ENCODE data around the gene GPR107. TPM values are rescaled to one million over a fixed set of nuclear protein-coding genes. Genes with fewer than 3 reads are reported as not detected.
"Not testable (repeated sequence)": the region's sequence is repeated elsewhere in the genome, so short reads cannot be mapped to it uniquely, and the experiment has no call there.

Gene GPR107
- total RNA-seq, 2 experiments from 2014 or later: 10.4 to 24.3 TPM

DNA sequence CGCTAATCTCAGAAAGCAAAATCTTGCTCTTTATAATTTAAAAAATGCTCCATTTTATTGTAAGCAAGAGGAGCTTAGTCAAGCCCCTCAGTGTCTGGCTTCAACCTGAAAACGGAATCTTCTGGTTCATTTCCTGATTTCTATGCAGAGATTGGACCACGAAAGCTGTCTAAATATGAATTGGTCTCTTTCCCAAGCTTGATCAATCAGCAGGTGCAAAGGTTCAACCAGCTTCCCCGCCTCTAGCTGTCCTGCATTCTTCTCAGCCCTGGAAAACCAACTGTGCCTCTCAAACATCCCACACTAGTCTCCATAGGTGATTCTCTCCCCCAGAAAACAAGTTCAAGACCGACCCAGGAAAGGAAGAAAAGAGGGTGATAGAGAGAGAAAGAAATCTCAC, 45.2 kb upstream of the GPR107 start:
- H4K20me1 ChIP-seq (ENCODE audit: insufficient read depth, low read length): peaks cover 20% of the 10 kb centered on the region; the same call in 1 of the 2 replicates
- no peaks in the 10 kb centered on the region for H3K9me2 ChIP-seq (ENCODE audit: insufficient read depth, low read length)
- no peak overlapping the region for H2AFZ ChIP-seq (ENCODE audit: low read length)
- peaks cover 50% of the 10 kb centered on the region for H3K36me3 ChIP-seq (ENCODE audit: insufficient read depth, low read length)
- H3K4me1 ChIP-seq (ENCODE audit: insufficient read depth, low read length, poor library complexity, severe bottlenecking): peaks cover 72% of the 10 kb centered on the region
- peak overlapping the region; percentile 55 for H3K4me2 ChIP-seq (ENCODE audit: low read length)
- no peak for DNase-seq (ENCODE audit: low spot score)
- TF ChIP-seq, protein P1, sequence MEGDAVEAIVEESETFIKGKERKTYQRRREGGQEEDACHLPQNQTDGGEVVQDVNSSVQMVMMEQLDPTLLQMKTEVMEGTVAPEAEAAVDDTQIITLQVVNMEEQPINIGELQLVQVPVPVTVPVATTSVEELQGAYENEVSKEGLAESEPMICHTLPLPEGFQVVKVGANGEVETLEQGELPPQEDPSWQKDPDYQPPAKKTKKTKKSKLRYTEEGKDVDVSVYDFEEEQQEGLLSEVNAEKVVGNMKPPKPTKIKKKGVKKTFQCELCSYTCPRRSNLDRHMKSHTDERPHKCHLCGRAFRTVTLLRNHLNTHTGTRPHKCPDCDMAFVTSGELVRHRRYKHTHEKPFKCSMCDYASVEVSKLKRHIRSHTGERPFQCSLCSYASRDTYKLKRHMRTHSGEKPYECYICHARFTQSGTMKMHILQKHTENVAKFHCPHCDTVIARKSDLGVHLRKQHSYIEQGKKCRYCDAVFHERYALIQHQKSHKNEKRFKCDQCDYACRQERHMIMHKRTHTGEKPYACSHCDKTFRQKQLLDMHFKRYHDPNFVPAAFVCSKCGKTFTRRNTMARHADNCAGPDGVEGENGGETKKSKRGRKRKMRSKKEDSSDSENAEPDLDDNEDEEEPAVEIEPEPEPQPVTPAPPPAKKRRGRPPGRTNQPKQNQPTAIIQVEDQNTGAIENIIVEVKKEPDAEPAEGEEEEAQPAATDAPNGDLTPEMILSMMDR (conservative IDR thresholded peaks at IDR 0.05; ENCODE audit: low read length): no peak
- TF ChIP-seq EZH2phosphoT487 (IDR thresholded peaks at IDR 0.05; ENCODE audit: borderline replicate concordance, low read depth, low read length): no peak
- H3K4me3 ChIP-seq (ENCODE audit: low read depth, low read length, poor library complexity, severe bottlenecking): no peak overlapping the region
- peak overlapping the region; percentile 67 for H3K27ac ChIP-seq (ENCODE audit: low read depth, low read length, poor library complexity, severe bottlenecking)
- BruUV-seq (replicated peaks): TSS peak; percentile 17
- intact Hi-C loops (cut with micrococcal nuclease; ENCODE audit: unreplicated experiment): no loop called here
- H3K9me3 ChIP-seq (ENCODE audit: low read length): peaks cover 11% of the 10 kb centered on the region; the same call in 1 of the 2 replicates
- POLR2A ChIA-PET: interaction anchor here (0.6 to 3.9 kb wide), 9 partner anchors 8 to 977 kb away, joined by 3 to 42 read pairs (median 4); no protein-coding TSS in a partner anchor
- CTCF ChIA-PET (ENCODE audit: unreplicated experiment): no interaction called here
- peaks cover 99% of the 10 kb centered on the region for H3K79me2 ChIP-seq (ENCODE audit: insufficient read depth, low read depth, low read length)

DNA sequence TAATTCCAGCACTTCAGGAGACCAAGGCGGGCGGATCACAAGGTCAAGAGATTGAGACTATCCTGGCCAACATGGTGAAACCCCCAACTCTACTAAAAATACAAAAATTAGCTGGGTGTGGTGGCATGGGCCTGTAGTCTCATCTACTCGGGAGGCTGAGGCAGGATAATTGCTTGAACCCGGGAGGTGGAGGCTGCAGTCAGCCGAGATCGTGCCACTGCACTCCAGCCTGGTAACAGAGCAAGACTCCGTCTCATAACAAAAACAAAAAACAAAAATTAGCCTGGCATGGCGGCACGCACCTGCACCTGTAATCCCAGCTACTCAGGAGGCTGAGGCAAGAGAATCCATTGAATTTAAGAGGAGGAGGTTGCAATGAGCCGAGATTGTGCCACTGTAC, 44.2 kb upstream of the GPR107 start:
- H3K79me2 ChIP-seq (ENCODE audit: insufficient read depth, low read depth, low read length): peaks cover 99% of the 10 kb centered on the region
- H3K9me2 ChIP-seq (ENCODE audit: insufficient read depth, low read length); BruUV-seq (replicated peaks); intact Hi-C loops (cut with micrococcal nuclease; ENCODE audit: unreplicated experiment); H3K4me3 ChIP-seq (ENCODE audit: low read depth, low read length, poor library complexity, severe bottlenecking); DNase-seq (ENCODE audit: low spot score); H2AFZ ChIP-seq (ENCODE audit: low read length); CTCF ChIA-PET (ENCODE audit: unreplicated experiment): not testable (repeated sequence)
- H3K9me3 ChIP-seq (ENCODE audit: low read length): peaks cover 11% of the 10 kb centered on the region; the same call in 1 of the 2 replicates
- POLR2A ChIA-PET: interaction anchor here (0.6 to 3.9 kb wide), 6 partner anchors 12 to 76 kb away, joined by 3 to 42 read pairs (median 5); no protein-coding TSS in a partner anchor
- peaks cover 16% of the 10 kb centered on the region; the same call in 1 of the 2 replicates for H4K20me1 ChIP-seq (ENCODE audit: insufficient read depth, low read length)
- peak overlapping the region; percentile 54 for H3K27ac ChIP-seq (ENCODE audit: low read depth, low read length, poor library complexity, severe bottlenecking)
- H3K36me3 ChIP-seq (ENCODE audit: insufficient read depth, low read length): peaks cover 49% of the 10 kb centered on the region
- peak overlapping the region; percentile 58; the same call in 1 of the 2 replicates for H3K4me2 ChIP-seq (ENCODE audit: low read length)
- peaks cover 62% of the 10 kb centered on the region for H3K4me1 ChIP-seq (ENCODE audit: insufficient read depth, low read length, poor library complexity, severe bottlenecking)

DNA sequence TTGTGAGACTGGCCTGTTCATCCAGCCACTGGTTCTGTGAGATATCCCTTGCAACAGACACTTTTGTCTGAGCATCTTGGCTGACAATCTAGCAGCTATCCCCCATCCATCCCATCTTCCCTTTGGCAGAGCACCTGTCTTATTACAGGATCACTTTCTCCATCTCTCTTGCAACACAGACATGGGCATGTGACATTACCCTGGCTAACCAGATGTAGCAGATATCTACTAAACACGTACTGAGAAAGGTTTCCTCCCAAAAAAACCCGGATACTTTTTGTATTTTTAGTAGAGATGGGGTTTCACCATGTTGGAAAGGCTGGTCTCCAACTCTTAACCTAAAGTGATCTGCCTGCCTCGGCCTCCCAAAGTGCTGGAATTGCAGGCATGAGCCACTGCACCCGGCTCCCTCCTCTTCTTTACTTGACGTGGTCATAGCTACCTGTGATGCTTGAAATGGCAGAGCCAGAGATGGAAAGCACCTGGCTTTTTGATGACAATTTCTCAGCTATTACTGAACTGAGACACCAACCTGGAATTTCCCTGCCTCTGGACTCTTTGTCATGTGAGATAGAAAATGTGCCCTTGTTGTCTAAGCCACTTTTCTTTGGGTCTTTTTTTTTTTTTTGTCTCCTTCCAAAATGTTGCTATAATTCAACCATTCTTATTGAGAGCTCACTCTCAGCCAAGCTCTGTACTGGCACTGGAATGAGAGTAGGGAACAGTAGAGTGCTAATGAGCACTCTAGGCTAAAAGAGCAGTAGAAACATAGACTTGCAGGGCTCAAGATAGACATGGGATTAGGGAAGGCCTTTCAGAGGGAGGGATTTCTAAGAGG, 43.3 kb upstream of the GPR107 start:
- TF ChIP-seq, protein P1 (conservative IDR thresholded peaks at IDR 0.05; ENCODE audit: low read length): no peak
- TF ChIP-seq EZH2phosphoT487 (IDR thresholded peaks at IDR 0.05; ENCODE audit: borderline replicate concordance, low read depth, low read length): no peak
- ChIA-PET POLR2A (interaction anchor here (0.6 to 3.9 kb wide), 8 partner anchors 9 to 105 kb away, joined by 3 to 42 read pairs (median 6); no protein-coding TSS in a partner anchor), CTCF (ENCODE audit: unreplicated experiment) (no interaction called here)
- H3K9me2 ChIP-seq (ENCODE audit: insufficient read depth, low read length): no peaks in the 10 kb centered on the region
- DNase-seq (ENCODE audit: low spot score): no peak
- peak overlapping the region; percentile 54 for H3K27ac ChIP-seq (ENCODE audit: low read depth, low read length, poor library complexity, severe bottlenecking)
- peaks cover 56% of the 10 kb centered on the region for H3K4me1 ChIP-seq (ENCODE audit: insufficient read depth, low read length, poor library complexity, severe bottlenecking)
- H3K36me3 ChIP-seq (ENCODE audit: insufficient read depth, low read length): peaks cover 55% of the 10 kb centered on the region
- no peak overlapping the region for H2AFZ ChIP-seq (ENCODE audit: low read length)
- no TSS peak for BruUV-seq (replicated peaks)
- intact Hi-C loops (cut with micrococcal nuclease; ENCODE audit: unreplicated experiment): no loop called here
- peaks cover 100% of the 10 kb centered on the region for H3K79me2 ChIP-seq (ENCODE audit: insufficient read depth, low read depth, low read length)
- no peak overlapping the region for H3K4me3 ChIP-seq (ENCODE audit: low read depth, low read length, poor library complexity, severe bottlenecking)
- H3K4me2 ChIP-seq (ENCODE audit: low read length): peak overlapping the region; percentile 58
- peaks cover 15% of the 10 kb centered on the region; the same call in 1 of the 2 replicates for H4K20me1 ChIP-seq (ENCODE audit: insufficient read depth, low read length)
- H3K9me3 ChIP-seq (ENCODE audit: low read length): peaks cover 17% of the 10 kb centered on the region; the same call in 1 of the 2 replicates
